Ascending aorta (tissue), 2 donors: Measurements from ENCODE around the gene KSR2. TPM values are rescaled to one million over a fixed set of nuclear protein-coding genes. Genes with fewer than 3 reads are reported as not detected.

Experiments used
- DNase-seq, 2 donors: peaks; one replicate each; pipeline ENCODE4 v3.0.0-alpha.2; 2019; ENCODE audit warnings: low spot score in 2 of 2
- H3K27ac ChIP-seq, 2 donors: fragments of 200-600 bp; sonication (generic); one replicate each; pipeline ENCODE4 v1.5.1; 2016 to 2017; ENCODE audit warnings: mild to moderate bottlenecking in 1 of 2
- H3K27me3 ChIP-seq: fragments of 200-600 bp; sonication (generic); one replicate; pipeline ENCODE4 v1.5.1; 2017
- H3K36me3 ChIP-seq, 2 donors: fragments of 200-600 bp; sonication (generic); one replicate each; pipeline ENCODE4 v1.5.1; 2016
- H3K4me1 ChIP-seq, 2 donors: fragments of 200-600 bp; sonication (generic); one replicate each; pipeline ENCODE4 v1.5.1; 2016 to 2017; ENCODE audit warnings: mild to moderate bottlenecking in 1 of 2
- H3K4me3 ChIP-seq, 2 donors: fragments of 200-600 bp; sonication (generic); one replicate each; pipeline ENCODE4 v1.5.1; 2016 to 2017; ENCODE audit warnings: mild to moderate bottlenecking in 1 of 2
- H3K9me3 ChIP-seq, 2 donors: fragments of 200-600 bp; sonication (generic); one replicate each; pipeline ENCODE4 v1.5.1; 2016
- intact Hi-C: fragments of 100-400 bp; cut with DNase I; formaldehyde crosslinking; loops from one replicate; pipeline ENCODE4 v1.15.1; 2023
- total RNA-seq: library from RNA; depleted of rRNA; stranded (reverse); fragments of >200 nt; gene quantifications from one replicate; pipeline ENCODE4 v1.1.0, GENCODE V29; 2016
- TF ChIP-seq, protein P1 (sequence below), 3 experiments: fragments of 200-600 bp in 2 of 3; fragments of 450-650 bp in 1 of 3; sonication (generic) in 2 of 3; IDR thresholded peaks; one replicate each; pipeline ENCODE4 v1.5.1; 2016 to 2019; ENCODE audit warnings: antibody characterized with exemption in 3 of 3, mild to moderate bottlenecking in 1 of 3, moderate library complexity in 1 of 3

KSR2 gene
- total RNA-seq, 1 donor from 2014 or later, result 0.11 TPM

DNA sequence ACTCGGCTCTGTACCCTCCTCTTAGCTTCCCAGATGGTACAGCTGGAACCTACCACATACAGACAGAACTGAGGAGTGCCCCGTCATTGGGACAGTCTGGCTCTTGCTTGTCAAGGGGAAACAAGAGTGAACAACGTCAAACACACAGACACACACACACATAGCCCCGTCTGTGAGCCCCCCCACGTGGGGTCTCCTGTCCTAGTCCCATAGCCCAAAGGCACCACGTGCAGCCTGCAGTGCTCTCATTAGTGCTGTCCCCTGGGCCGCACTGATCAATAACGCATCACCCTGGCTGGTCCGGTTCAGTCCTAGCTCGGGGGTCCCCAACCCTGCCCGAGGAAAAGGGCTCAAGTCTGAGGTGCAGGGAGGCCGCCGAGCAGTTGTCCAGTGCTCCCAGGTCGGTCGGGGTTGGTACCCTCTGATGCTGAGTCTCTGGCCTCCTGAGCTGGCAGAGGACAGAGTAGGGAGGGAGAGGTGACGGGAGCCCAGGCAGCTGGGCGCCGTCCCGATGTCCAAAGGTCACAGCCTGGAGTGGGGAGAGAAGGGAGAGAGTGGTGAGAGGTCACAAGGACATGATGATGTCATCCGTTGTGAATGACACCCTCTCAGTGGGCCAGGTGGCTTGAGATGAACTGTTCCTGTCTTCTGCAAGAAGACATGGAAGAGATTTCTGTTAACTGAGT lies 502.0 kb downstream of the KSR2 start:
- Histone ChIP-seq H3K27ac (no peak overlapping the region), H3K4me3 (no peak overlapping the region), H3K9me3 (peaks cover 0 to 5% of the 10 kb centered on the region in 2 donors), H3K4me1 (no peaks in the 10 kb centered on the region), H3K27me3 (no peaks in the 10 kb centered on the region), H3K36me3 (no peaks in the 10 kb centered on the region)
- intact Hi-C loops, result no loop called here
- no peak for DNase-seq
- TF ChIP-seq, protein P1, sequence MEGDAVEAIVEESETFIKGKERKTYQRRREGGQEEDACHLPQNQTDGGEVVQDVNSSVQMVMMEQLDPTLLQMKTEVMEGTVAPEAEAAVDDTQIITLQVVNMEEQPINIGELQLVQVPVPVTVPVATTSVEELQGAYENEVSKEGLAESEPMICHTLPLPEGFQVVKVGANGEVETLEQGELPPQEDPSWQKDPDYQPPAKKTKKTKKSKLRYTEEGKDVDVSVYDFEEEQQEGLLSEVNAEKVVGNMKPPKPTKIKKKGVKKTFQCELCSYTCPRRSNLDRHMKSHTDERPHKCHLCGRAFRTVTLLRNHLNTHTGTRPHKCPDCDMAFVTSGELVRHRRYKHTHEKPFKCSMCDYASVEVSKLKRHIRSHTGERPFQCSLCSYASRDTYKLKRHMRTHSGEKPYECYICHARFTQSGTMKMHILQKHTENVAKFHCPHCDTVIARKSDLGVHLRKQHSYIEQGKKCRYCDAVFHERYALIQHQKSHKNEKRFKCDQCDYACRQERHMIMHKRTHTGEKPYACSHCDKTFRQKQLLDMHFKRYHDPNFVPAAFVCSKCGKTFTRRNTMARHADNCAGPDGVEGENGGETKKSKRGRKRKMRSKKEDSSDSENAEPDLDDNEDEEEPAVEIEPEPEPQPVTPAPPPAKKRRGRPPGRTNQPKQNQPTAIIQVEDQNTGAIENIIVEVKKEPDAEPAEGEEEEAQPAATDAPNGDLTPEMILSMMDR (IDR thresholded peaks at IDR 0.05), result no peak

DNA sequence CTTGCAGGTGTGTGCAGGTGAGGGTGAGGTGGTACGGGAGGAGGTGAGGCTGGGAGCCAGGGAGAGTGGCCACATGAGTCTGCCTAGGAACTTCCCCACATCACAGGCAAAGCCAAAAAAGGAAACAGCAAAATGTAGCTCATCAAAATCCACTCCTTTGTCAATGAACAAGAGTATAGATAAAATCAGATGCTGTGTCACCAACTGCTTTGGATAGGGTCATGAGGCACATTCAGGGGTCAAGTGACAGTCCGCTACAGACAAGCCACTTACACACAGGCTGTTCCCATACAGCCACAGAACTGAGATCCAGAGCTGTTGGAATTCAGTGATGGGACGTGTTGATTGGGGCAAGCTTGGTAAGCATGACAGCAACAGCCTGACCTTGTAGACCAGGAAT lies 507.1 kb downstream of the KSR2 start:
- Histone ChIP-seq H3K9me3 (no peaks in the 10 kb centered on the region), H3K36me3 (no peaks in the 10 kb centered on the region), H3K4me1 (no peaks in the 10 kb centered on the region), H3K27me3 (no peaks in the 10 kb centered on the region), H3K27ac (no peak overlapping the region), H3K4me3 (no peak overlapping the region)
- TF ChIP-seq, protein P1 (IDR thresholded peaks at IDR 0.05), result no peak
- intact Hi-C loops, result no loop called here
- DNase-seq, result no peak

DNA sequence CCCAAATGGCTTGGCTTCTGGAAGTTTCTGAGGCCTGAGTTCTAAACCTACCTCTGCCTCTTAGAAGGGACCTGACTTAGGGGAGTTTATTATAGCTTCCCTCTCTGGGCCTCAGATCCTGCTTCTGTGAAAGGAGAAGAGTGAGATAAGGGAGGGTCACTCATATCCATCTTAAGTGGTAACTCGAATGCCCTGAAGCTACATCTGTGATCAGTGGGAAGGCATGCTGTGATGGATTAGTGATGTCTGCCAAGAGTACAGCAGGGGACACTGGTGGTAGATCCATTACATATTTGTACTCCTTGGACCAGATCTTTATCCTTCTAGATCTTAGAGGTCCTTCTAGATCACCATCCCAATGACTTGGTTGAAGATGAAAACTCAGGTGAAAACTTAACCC lies 509.6 kb downstream of the KSR2 start:
- intact Hi-C loops, result no loop called here
- H3K9me3 ChIP-seq, result no peaks in the 10 kb centered on the region
- no peak for DNase-seq
- H3K36me3 ChIP-seq, result no peaks in the 10 kb centered on the region
- no peak overlapping the region for H3K27ac ChIP-seq
- H3K4me1 ChIP-seq, result no peaks in the 10 kb centered on the region
- TF ChIP-seq, protein P1 (IDR thresholded peaks at IDR 0.05), result no peak
- H3K27me3 ChIP-seq, result no peaks in the 10 kb centered on the region
- no peak overlapping the region for H3K4me3 ChIP-seq

DNA sequence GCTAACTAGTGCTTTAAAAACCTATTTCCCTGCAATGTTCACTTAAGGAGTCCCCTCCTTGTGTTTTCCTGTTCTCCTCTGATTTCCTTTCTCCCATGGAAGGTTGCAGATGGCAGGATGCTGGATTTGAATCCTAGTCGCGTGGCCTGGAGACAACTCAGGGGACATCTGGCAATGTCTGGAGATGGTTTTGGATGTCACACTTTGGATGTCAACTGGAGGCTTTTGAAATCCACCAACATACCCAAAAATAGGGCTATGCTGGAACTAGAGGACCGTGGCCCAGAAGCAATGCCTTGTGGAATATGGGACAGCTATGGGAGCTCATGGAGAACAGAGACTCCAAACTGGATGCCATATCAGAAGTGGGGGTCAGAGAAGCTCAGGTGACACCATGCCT lies 511.6 kb downstream of the KSR2 start:
- intact Hi-C loops, result no loop called here
- H3K27ac ChIP-seq, result no peak overlapping the region
- no peak for DNase-seq
- H3K4me1 ChIP-seq, result no peaks in the 10 kb centered on the region
- no peaks in the 10 kb centered on the region for H3K9me3 ChIP-seq
- no peaks in the 10 kb centered on the region for H3K36me3 ChIP-seq
- no peaks in the 10 kb centered on the region for H3K27me3 ChIP-seq
- TF ChIP-seq, protein P1 (IDR thresholded peaks at IDR 0.05), result no peak
- H3K4me3 ChIP-seq, result no peak overlapping the region

DNA sequence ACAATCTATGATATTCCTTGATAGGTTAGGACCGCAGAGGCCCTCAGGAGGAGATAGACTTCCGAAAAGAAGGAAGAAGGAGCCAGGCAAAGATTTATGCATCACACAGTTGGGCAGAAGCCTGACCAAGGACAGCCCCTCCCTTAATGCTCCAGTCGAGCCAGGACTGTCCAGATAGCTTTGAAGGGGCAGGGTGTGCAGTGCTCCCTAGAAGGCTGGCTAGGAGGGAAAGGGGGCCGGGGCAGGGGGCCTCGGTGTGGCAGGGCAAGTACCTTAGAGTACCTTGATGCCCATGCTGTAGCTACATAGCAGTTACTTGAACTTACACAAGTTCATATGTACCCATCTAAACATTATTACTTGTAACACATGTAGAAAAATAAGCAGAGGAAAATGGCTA lies 512.7 kb downstream of the KSR2 start:
- H3K36me3 ChIP-seq, result no peaks in the 10 kb centered on the region
- intact Hi-C loops, result no loop called here
- no peaks in the 10 kb centered on the region for H3K27me3 ChIP-seq
- H3K27ac ChIP-seq, result no peak overlapping the region
- no peaks in the 10 kb centered on the region for H3K9me3 ChIP-seq
- no peak overlapping the region for H3K4me3 ChIP-seq
- H3K4me1 ChIP-seq, result no peaks in the 10 kb centered on the region
- TF ChIP-seq, protein P1 (IDR thresholded peaks at IDR 0.05), result no peak
- DNase-seq, result no peak

DNA sequence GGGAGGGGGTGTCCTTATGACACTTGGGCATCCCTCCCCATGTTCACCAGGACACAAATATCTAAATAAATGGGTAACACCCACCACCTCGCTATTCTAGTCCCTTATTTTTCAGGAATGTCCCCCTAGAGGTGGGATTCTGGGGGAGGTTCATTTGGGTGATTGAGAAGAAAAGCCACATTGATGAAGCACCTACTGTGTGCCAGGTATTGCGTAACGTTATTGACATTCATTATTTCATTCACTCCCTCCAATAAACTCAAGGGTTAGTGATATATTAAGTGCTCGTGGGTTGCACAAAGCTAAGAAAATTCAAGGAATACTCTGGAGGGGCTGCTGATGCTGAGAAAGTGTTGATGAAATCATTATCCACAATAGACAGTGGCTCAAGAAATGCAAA lies 514.8 kb downstream of the KSR2 start:
- H3K27me3 ChIP-seq, result no peaks in the 10 kb centered on the region
- DNase-seq, result no peak
- no peak overlapping the region for H3K27ac ChIP-seq
- intact Hi-C loops, result no loop called here
- no peak overlapping the region for H3K4me3 ChIP-seq
- TF ChIP-seq, protein P1 (IDR thresholded peaks at IDR 0.05), result no peak
- no peaks in the 10 kb centered on the region for H3K9me3 ChIP-seq
- H3K4me1 ChIP-seq, result no peaks in the 10 kb centered on the region
- no peaks in the 10 kb centered on the region for H3K36me3 ChIP-seq
